Endothelial cell of umbilical vein (primary cell): ENCODE results near the gene INSRR.

Experiments
- EZH2 ChIP-seq: IDR thresholded peaks from 2 replicates; pipeline ENCODE4 v1.6.1; 2012; ENCODE audit warnings: borderline replicate concordance, low read depth, mild to moderate bottlenecking, moderate library complexity, low read length, inconsistent platforms; ENCODE audit not compliant: severe bottlenecking
- FOS ChIP-seq: IDR thresholded peaks from 2 replicates; pipeline ENCODE4 v1.6.1; 2011; ENCODE audit warnings: mild to moderate bottlenecking, low read length, moderate library complexity, borderline replicate concordance; ENCODE audit not compliant: insufficient read depth
- GATA2 ChIP-seq: IDR thresholded peaks from 2 replicates; pipeline ENCODE4 v1.7.0; 2011; ENCODE audit warnings: low read depth, mild to moderate bottlenecking, moderate library complexity, mixed read lengths, low read length; ENCODE audit not compliant: insufficient read length, insufficient read depth
- JUN ChIP-seq: IDR thresholded peaks from 2 replicates; pipeline ENCODE4 v1.6.1; 2011; ENCODE audit warnings: borderline replicate concordance, low read depth; ENCODE audit not compliant: insufficient read length, insufficient read depth
- MYC ChIP-seq: IDR thresholded peaks from one replicate; pipeline ENCODE4 v1.6.1; 2011; ENCODE audit warnings: mild to moderate bottlenecking, low read depth, low read length
- POLR2A ChIP-seq: IDR thresholded peaks from 2 replicates; pipeline ENCODE4 v1.6.1; 2012; ENCODE audit warnings: low read depth, mild to moderate bottlenecking, control low read depth, low read length
- POLR2AphosphoS5 ChIP-seq: IDR thresholded peaks from 2 replicates; pipeline ENCODE4 v1.6.1; 2012; ENCODE audit warnings: low read depth, mild to moderate bottlenecking, control low read depth, low read length, moderate library complexity; ENCODE audit not compliant: insufficient read depth
- TF ChIP-seq, protein P1 (sequence below), 2 donors: IDR thresholded peaks; 1 replicate in 1 of 2; 2 replicates in 1 of 2; pipeline ENCODE4 v1.5.1; 2011; ENCODE audit warnings: low read length in 2 of 2, mild to moderate bottlenecking in 2 of 2, moderate library complexity in 2 of 2, control low read depth in 1 of 2, inconsistent platforms in 1 of 2, low read depth in 1 of 2; ENCODE audit not compliant: insufficient read depth in 1 of 2; ENCODE audit errors: extremely low read depth in 1 of 2
- TF ChIP-seq, protein P2 (sequence below): IDR thresholded peaks from 2 replicates; pipeline ENCODE4 v1.6.1; 2011; ENCODE audit not compliant: insufficient read depth, insufficient read length

DNA sequence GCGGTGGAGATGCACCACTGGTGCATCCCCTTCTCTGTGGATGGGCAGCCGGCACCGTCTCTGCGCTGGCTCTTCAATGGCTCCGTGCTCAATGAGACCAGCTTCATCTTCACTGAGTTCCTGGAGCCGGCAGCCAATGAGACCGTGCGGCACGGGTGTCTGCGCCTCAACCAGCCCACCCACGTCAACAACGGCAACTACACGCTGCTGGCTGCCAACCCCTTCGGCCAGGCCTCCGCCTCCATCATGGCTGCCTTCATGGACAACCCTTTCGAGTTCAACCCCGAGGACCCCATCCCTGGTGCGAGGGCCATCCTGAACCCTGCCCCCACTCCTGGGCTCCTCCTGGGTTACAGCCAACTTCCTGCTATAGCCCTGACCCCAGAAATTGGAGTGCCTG is 14.7 kb upstream of the INSRR start:
- TF ChIP-seq, protein P1, sequence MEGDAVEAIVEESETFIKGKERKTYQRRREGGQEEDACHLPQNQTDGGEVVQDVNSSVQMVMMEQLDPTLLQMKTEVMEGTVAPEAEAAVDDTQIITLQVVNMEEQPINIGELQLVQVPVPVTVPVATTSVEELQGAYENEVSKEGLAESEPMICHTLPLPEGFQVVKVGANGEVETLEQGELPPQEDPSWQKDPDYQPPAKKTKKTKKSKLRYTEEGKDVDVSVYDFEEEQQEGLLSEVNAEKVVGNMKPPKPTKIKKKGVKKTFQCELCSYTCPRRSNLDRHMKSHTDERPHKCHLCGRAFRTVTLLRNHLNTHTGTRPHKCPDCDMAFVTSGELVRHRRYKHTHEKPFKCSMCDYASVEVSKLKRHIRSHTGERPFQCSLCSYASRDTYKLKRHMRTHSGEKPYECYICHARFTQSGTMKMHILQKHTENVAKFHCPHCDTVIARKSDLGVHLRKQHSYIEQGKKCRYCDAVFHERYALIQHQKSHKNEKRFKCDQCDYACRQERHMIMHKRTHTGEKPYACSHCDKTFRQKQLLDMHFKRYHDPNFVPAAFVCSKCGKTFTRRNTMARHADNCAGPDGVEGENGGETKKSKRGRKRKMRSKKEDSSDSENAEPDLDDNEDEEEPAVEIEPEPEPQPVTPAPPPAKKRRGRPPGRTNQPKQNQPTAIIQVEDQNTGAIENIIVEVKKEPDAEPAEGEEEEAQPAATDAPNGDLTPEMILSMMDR (IDR thresholded peaks at IDR 0.05; ENCODE audit: extremely low read depth in 1 of 2, insufficient read depth in 1 of 2, low read depth in 1 of 2, low read length in 2 of 2), result no peak
- TF ChIP-seq, protein P2, sequence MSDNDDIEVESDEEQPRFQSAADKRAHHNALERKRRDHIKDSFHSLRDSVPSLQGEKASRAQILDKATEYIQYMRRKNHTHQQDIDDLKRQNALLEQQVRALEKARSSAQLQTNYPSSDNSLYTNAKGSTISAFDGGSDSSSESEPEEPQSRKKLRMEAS, result no peak
- TF ChIP-seq POLR2A (no peak), MYC (no peak), POLR2AphosphoS5 (no peak), EZH2 (no peak), JUN (no peak), FOS (no peak), GATA2 (no peak)
